GM12878 (cell line): ENCODE results near the gene LSM10. TPM values are rescaled to one million over a fixed set of nuclear protein-coding genes. Genes with fewer than 3 reads are reported as not detected.

Experiments
- ASH2L ChIP-seq: fragments of 300-600, 200-600 bp; sonication (generic); IDR thresholded peaks from 2 replicates; pipeline ENCODE4 v1.6.1; 2017; ENCODE audit warnings: low read depth, mild to moderate bottlenecking, borderline replicate concordance
- ATF2 ChIP-seq: IDR thresholded peaks from 2 replicates; pipeline ENCODE4 v1.6.1; 2012; ENCODE audit warnings: low read length, inconsistent platforms
- BCL3 ChIP-seq: IDR thresholded peaks from 2 replicates; pipeline ENCODE4 v1.6.1; 2011; ENCODE audit warnings: borderline replicate concordance, low read depth, mild to moderate bottlenecking, moderate library complexity, low read length; ENCODE audit not compliant: insufficient read depth, poor library complexity, severe bottlenecking
- E2F8 ChIP-seq: fragments of 450-650 bp; IDR thresholded peaks from 2 replicates; pipeline ENCODE4 v1.6.1; 2018; ENCODE audit warnings: mild to moderate bottlenecking, low read depth, moderate library complexity; ENCODE audit not compliant: partially characterized antibody
- HSF1 ChIP-seq: fragments of 150-350 bp; IDR thresholded peaks from 2 replicates; pipeline ENCODE4 v1.6.1; 2014; ENCODE audit warnings: mild to moderate bottlenecking, low read depth, low read length
- KAT2A ChIP-seq: conservative IDR thresholded peaks from 2 replicates; pipeline ENCODE4 v1.6.1; 2011; ENCODE audit warnings: low read depth, low read length; ENCODE audit not compliant: control insufficient read depth
- MEF2A ChIP-seq: IDR thresholded peaks from 2 replicates; pipeline ENCODE4 v1.6.1; 2011; ENCODE audit warnings: low read depth, mild to moderate bottlenecking, low read length, moderate library complexity; ENCODE audit not compliant: insufficient read depth
- MEF2B ChIP-seq: fragments of 450-650 bp; IDR thresholded peaks from 2 replicates; pipeline ENCODE4 v1.6.1; 2018; ENCODE audit warnings: mild to moderate bottlenecking, moderate library complexity; ENCODE audit not compliant: partially characterized antibody, poor library complexity, severe bottlenecking
- POU2F2 ChIP-seq: IDR thresholded peaks from 3 replicates; pipeline ENCODE4 v1.6.1; 2011; ENCODE audit warnings: low read depth, mild to moderate bottlenecking, low read length, borderline replicate concordance
- REST ChIP-seq: IDR thresholded peaks from 2 replicates; pipeline ENCODE4 v1.6.1; 2012; ENCODE audit warnings: mild to moderate bottlenecking, low read depth, low read length
- RUNX3 ChIP-seq: IDR thresholded peaks from 2 replicates; pipeline ENCODE4 v1.6.1; 2012; ENCODE audit warnings: low read length, inconsistent platforms
- SKIL ChIP-seq: fragments of 450-650 bp; IDR thresholded peaks from 2 replicates; pipeline ENCODE4 v1.6.1; 2017; ENCODE audit warnings: mild to moderate bottlenecking, low read depth, inconsistent platforms; ENCODE audit not compliant: poor library complexity, severe bottlenecking
- TAF1 ChIP-seq: IDR thresholded peaks from 2 replicates; pipeline ENCODE4 v1.6.1; 2011; ENCODE audit warnings: mild to moderate bottlenecking, low read depth, low read length, borderline replicate concordance
- TCF7 ChIP-seq: IDR thresholded peaks from 2 replicates; pipeline ENCODE4 v1.6.1; 2014; ENCODE audit warnings: antibody characterized with exemption, borderline replicate concordance
- polyA plus RNA-seq, 11 experiments: library from polyadenylated mRNA; depleted of rRNA in 4 of 11; unstranded in 6 of 11; stranded (reverse) in 5 of 11; fragments of >200 nt; fragmentation: Nextera tagmentation in 4 of 11; fragmentation: Illumina TruSeq in 1 of 11; extraction: Ambion mirVana in 4 of 11; extraction: Trizol in 1 of 11; gene quantifications; 1 replicate in 1 of 11; 2 replicates in 10 of 11; pipeline versions ENCODE4 v1.2.1 to v1.2.3, GENCODE V29; 2011 to 2016; ENCODE audit warnings: inconsistent platforms in 2 of 11, missing spikeins in 2 of 11, low read depth in 1 of 11
- total RNA-seq, 4 experiments: library from RNA; depleted of rRNA in 3 of 4; stranded (reverse); fragments of >200 nt in 3 of 4; fragmentation: Illumina TruSeq in 1 of 4; extraction: Trizol in 1 of 4; gene quantifications; 2 replicates each; pipeline versions ENCODE4 v1.2.1 to v1.2.3, GENCODE V29; 2013 to 2021

Gene LSM10
- total and polyA plus RNA-seq, 10 of the 15 experiments (the other 5 are each of a cell fraction or from before 2014, with no cell fraction given) = 13.1 to 103 (median 57.5) TPM

GRCh38 chr1:36386265-36387140 lies 11.2 kb downstream of the LSM10 start (continued):
- TF ChIP-seq TAF1 (peak; percentile 60; the same call in 1 of the 2 replicates), REST (no peak), RUNX3 (peak; percentile 71), ASH2L (peak; percentile 57; the same call in 1 of the 2 replicates), MEF2A (no peak), SKIL (peak; percentile 68), TCF7 (no peak), BCL3 (no peak), HSF1 (no peak), POU2F2 (peak; percentile 75), MEF2B (peak; percentile 29), E2F8 (no peak), KAT2A (no peak), ATF2 (no peak; the same call in 1 of the 2 replicates)
